HL-60 (cell line): ENCODE results near the gene HINT1.

ENCODE experiments used
- CTCF ChIP-seq: IDR thresholded peaks from one replicate; pipeline ENCODE4 v1.5.1; 2011; ENCODE audit warnings: low read length, control low read depth, inconsistent platforms; ENCODE audit not compliant: insufficient read depth
- POLR2AphosphoS5 ChIP-seq: IDR thresholded peaks from 2 replicates; pipeline ENCODE4 v1.6.1; 2012; ENCODE audit warnings: low read depth

GRCh38 chr5:131110256-131110594 lies 54.8 kb downstream of the HINT1 start:
- TF ChIP-seq POLR2AphosphoS5 (no peak), CTCF (no peak)
